Sciatic nerve (tissue), 2 donors: ENCODE results near the gene LEFTY2. TPM values are rescaled to one million over a fixed set of nuclear protein-coding genes. Genes with fewer than 3 reads are reported as not detected.

ENCODE experiments used
- ATAC-seq: fragments of 200-7000 bp; cut with Tn5 transposase; one replicate; pipeline ENCODE4 v1.9.1; 2020; ENCODE audit warnings: mild to moderate bottlenecking, moderate library complexity
- DNase-seq: peaks from one replicate; pipeline ENCODE4 v3.0.0-alpha.2; 2020; ENCODE audit warnings: low spot score
- intact Hi-C: fragments of 100-400 bp; cut with DNase I; formaldehyde crosslinking; loops from one replicate; pipeline ENCODE4 v1.14.2; 2022
- total RNA-seq: library from RNA; stranded (reverse); fragmentation: NEBNext Ultra II Directional; extraction: Animal tissue kit (Norgen Biotek cat#: 25700); gene quantifications from one replicate; pipeline ENCODE4 v1.2.1, GENCODE V29; 2021
- donor health status: DM: no; HTN: no; CAD: no.
- donor health status: DM: no; HTN: no; CAD: no.

The LEFTY2 gene
- total RNA-seq, 1 donor from 2014 or later: 0.31 TPM

GRCh38 chr1:225914947-225915346 lies 26.1 kb downstream of the LEFTY2 start:
- no peak for ATAC-seq
- DNase-seq: no peak
- intact Hi-C loops: no loop called here

- intact Hi-C loops: no loop called here
- DNase-seq (no peak), ATAC-seq (no peak)
Measured at GRCh38 chr1:225914391-225914790, 26.6 kb downstream of the LEFTY2 start.

DNA sequence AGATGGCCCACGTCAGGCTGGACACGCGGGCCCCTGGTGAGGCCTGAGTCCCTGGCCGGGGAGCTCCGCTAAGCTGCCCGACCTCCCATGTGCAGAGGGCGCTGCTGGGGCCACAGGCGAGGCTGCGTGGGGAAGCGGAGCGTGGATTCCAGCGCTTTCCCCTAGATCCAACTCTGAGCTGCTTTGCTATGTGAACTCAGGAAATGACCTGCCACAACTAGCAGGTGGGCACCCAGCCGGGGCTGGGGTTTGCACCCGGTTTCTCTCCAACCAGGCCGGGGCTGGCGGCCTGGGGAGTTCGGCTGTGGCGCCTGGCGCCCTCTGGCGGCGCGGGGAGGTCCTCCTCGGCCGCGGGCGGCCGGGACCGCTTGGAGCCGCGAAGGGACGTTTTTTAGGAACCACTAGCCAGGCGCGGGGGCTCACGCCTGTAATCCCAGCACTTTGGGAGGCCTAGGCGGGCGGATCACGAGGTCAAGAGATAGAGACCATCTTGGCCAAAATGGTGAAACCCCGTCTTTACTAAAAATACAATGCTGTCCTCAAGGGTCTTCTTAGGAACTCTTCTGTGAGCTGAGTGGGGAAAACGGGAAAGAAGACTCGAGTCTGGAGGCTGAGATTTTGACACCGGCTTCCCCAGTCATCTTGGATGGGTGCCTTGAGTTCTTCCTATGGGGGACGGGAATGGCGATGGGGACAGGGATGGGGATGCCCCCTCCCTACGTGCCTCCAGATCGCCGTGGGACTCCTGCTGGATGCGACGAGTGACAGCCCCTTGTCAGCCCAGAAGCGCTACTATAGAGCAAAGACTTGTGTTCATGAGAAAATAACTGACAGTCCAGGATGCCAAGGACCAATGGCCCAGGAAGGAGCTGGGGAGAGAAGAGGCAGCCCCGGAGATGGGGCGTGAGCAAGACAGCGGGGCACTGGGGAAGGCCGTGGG lies 29.6 kb downstream of the LEFTY2 start:
- intact Hi-C loops: no loop called here
- peak; percentile 92 for ATAC-seq
- DNase-seq: peak; percentile 81

GRCh38 chr1:225909477-225909876 lies 31.5 kb downstream of the LEFTY2 start:
- intact Hi-C loops: no loop called here
- DNase-seq (no peak), ATAC-seq (no peak)

DNA sequence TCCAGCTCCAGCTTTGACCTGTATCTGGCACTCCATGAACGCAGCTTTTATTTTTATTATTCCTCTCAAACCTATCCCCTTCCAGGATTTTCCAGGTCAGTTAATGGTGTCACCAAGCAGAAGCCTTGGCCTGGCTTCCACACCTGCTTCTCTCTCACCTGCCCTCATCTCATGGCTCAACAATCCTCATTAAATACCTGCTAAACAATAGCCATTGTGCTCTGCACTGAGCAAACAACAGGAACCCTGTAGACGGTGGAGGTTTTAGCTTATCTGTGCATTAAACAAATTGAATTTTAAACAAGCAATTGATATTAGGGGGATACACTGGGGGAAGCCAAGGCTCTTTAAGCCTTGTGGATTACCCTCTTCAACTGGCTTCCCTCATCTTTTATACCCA lies 32.2 kb downstream of the LEFTY2 start:
- ATAC-seq: no peak
- intact Hi-C loops: no loop called here
- no peak for DNase-seq

DNA sequence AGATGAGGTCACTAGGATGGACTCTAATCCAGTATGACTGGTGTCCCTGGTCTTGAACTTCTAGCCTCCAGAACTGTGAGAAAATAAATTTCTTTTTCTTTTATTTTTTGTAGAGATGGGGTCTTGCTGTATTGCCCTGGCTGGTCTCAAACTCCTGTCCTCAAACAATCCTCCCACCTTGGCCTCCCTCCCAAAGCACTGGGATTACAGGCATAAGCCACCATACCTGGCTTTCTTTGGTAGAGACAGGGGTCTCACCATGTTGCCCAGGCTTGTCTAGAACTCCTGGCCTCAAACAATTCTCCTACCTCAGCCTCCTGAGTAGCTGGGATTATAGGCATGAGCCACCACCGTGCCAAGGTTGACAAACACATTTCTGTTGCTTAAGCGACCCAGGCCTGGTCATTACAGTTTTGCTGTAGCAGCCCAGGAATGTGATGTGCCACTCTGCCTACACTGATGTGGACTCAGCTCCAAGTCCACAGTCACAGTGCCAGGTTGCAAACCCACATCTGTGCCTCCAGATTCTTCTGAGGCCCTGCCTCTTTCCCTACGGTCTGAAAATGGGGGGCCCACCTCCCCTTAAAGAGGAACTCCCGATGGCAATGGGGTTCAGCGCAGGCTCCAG lies 32.9 kb downstream of the LEFTY2 start:
- intact Hi-C loops: no loop called here
- DNase-seq (no peak), ATAC-seq (no peak)

DNA sequence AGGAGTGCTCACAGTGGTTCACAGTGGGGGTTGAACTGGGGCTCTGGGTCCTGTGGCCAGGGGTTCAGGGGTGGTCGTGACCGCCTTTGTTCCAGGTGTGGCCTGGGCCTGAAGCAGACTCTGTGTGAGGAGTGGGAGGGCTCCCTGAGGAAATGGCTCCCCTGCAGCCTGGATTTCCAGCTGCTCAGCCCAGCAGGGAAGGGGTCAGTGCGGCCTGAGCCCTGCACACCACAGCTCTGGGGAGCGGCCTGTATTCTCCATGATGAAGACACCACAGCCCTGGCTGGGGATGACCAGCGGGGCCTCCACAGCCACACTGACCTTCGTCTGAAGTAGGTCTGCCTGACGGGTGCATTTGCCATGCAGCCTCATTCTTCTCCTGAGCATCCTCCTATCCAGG lies 33.7 kb downstream of the LEFTY2 start:
- ATAC-seq (no peak), DNase-seq (no peak)
- intact Hi-C loops: no loop called here

DNA sequence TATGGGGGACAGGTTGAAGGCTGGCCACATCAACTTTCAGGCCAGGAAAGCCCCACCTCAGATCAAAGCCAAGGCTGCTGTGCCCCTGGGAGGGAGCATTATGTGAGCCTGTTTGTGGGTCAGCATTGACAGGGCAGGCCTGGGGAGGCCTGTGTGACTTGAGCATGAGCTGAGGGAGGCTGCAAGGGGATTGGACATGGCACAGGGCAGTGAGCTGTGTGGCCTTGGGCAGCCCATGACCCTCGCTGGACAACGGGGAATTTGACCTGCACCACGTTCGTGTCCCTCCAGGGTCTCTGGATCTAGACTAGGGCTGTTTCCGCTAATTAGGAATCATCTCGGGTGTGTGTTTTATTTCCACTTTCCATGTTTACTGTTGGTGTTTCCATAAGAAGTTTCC lies 34.6 kb downstream of the LEFTY2 start:
- ATAC-seq (no peak), DNase-seq (no peak)
- intact Hi-C loops: no loop called here

DNA sequence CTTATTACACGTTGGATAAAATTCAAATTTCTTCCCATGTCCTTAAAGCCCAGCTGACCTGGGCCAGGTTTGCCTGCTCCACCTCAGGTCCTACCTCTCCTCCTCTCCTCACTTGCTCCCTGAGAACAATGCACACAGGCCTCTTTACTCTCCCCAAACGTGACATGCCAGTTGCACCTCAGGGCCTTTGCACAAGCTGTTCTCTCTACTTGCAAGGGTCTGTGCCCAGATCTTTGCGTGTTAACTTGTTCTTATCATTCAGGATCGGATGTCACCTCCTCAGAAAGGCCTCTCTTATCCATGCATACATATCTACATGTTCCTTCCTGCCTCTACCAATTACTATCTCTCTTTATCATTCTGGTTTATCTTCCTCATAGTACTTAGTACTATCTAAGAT lies 37.4 kb downstream of the LEFTY2 start:
- DNase-seq (no peak), ATAC-seq (no peak)
- intact Hi-C loops: no loop called here

DNA sequence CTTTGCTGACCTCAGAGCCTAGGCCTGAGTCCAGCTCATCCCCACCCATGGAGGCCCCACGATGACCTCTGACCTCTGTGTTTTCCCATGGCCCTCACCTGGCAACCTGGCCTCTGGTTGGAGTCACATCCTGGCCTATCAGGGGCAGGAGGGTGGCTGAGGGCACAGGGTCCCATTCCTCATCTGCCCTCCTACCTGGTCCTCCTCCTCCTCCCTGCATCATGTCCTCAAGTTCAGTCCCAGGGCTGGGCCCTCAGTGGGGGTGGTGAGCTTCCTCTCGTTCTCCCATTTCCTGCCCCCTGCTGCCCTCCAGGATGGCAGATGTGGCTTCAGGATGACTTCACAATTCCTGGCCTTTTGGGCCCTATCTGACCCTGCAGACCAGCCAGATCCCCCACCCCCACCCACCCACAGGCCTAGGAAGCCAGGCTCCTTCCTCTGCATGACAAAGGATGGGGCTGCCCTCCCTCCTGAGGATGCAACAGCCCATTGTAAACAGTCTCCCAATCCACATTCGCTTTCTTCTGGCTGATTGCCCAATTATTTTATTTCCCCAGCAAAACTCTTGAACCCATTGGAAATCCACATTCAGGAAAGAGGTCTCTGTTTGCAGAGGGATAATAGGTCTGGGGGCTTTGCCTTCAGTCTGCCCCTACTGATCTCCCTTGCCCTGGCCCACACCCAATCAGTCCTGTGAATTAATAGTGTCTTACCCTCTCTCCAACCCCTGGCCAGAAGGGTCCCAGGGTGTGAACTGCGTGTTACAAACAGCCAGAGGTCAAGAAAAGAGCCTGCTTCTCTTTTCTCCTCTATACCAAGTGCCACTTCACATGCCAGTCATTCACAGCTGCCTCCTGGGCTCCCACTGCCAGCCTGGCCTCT lies 41.7 kb downstream of the LEFTY2 start:
- DNase-seq: no peak
- no peak for ATAC-seq
- intact Hi-C loops: no loop called here

GRCh38 chr1:225897595-225898514 lies 43.2 kb downstream of the LEFTY2 start:
- ATAC-seq (no peak), DNase-seq (no peak)
- intact Hi-C loops: no loop called here

- ATAC-seq: peak; percentile 39
- intact Hi-C loops: no loop called here
- no peak for DNase-seq
Measured at GRCh38 chr1:225896937-225897549, 44.0 kb downstream of the LEFTY2 start.

DNA sequence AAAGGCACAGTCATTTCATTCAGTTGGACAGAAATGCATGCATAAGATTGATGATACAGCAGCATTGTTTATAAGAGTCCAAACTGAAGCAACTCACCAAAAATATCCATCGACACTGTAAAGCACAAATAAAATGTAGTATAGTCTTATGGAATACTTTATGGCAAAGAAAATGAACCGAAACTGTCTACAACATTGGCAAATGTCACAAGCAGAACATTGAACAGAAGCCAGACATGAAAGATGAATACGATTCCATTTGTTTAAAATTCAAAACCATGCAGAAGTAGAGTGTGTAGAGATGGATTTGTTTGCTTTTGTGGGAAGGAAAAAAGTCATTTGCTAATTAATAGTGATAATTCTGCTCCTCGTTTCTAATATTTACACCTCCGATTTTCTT lies 44.5 kb downstream of the LEFTY2 start:
- intact Hi-C loops: no loop called here

DNA sequence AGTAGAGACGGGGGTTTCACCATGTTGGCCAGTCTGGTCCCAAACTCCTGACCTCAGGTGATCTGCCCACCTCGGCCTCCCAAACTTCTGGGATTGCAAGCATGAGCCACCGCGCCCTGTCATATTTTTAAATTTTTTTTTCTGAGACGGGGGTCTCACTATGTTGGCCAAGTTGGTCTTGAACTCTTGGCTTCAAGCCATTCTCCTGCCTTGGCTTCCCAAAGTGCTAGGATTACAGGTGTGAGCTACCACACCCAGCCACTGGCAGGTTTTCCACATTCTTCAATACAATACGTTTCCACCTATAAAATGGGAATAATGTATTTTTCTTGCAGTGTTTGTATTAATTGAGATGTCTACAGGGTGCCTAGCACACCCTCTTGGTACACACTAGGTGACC lies 48.7 kb downstream of the LEFTY2 start:
- ATAC-seq: no peak

More for the DNA sequence above, 44.5 kb downstream of the LEFTY2 start:
- ATAC-seq (no peak), DNase-seq (no peak)

GRCh38 chr1:225891229-225891972 lies 49.6 kb downstream of the LEFTY2 start:
- ATAC-seq (peak; percentile 67), DNase-seq (no peak)
- intact Hi-C loops: no loop called here

More for the DNA sequence above, 48.7 kb downstream of the LEFTY2 start:
- DNase-seq: no peak
- intact Hi-C loops: no loop called here

DNA sequence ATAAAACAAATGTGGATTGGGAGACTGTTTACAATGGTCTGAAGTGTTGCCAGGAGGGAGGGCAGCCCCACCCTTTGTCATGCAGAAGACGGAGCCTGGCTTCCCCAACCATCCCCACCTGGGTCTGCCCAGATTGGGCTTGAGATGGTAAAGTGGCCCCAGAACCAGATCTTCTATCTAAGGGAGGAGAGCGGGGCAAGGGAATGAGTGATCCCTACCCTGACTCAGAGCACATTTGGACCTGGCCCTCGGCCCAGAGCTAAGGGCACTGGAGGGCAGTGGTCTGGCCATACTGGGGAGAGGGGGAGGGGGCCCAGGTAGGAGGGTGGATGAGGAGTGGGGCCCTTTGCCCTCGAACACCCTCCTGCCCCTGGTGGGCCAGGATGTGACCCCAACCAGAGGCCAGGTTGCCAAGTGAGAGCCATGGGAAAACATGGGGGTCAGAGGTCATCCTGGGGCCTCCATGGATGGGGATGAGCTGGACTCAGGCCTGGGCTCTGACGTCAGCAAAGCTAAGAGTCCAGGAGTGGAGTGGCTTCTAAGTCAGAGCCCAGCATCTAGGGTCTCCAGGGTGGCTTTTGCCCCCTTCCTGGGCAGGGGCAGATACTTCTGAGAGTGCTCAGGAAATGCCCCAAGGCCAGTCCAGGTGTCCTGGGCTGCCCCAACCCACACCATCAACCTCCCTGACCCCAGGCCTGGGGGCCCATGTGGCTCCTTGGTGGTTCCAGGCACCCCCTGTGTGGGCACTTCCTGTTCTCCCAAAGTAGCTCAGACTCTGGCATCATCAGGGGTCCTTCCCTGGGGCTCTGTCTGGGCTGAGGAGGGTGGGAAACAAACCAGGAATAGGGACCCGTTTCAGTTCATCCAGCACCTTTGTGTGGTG lies 50.4 kb downstream of the LEFTY2 start:
- ATAC-seq (peak; percentile 69), DNase-seq (no peak)
- intact Hi-C loops: no loop called here
